GM23338 (cell line): ENCODE results near the gene CCDC187. TPM values are rescaled to one million over a fixed set of nuclear protein-coding genes. Genes with fewer than 3 reads are reported as not detected.

ENCODE experiments used
- ATAC-seq: fragments of 200-7000 bp; cut with Tn5 transposase; 3 replicates; pipeline ENCODE4 v1.9.1; 2020
- DNase-seq: peaks from one replicate; pipeline ENCODE4 v3.0.0-alpha.2; 2015; ENCODE audit warnings: low spot score
- H2AFZ ChIP-seq: fragments of 200-600 bp; sonication (generic); 2 replicates; pipeline ENCODE4 v1.8.0; 2016; ENCODE audit warnings: antibody characterized with exemption, mild to moderate bottlenecking, moderate library complexity
- H3F3A ChIP-seq: fragments of 200-600 bp; sonication (generic); replicated peaks from 2 replicates; pipeline ENCODE4 v1.8.0; 2017; ENCODE audit warnings: antibody characterized with exemption, mixed run types, low read depth
- H3K27ac ChIP-seq: fragments of 200-600 bp; sonication (generic); 2 replicates; pipeline ENCODE4 v1.6.1; 2016; ENCODE audit warnings: low read depth
- H3K27me3 ChIP-seq: fragments of 200-600 bp; sonication (generic); 2 replicates; pipeline ENCODE4 v1.8.0; 2016; ENCODE audit warnings: mild to moderate bottlenecking, mixed run types, moderate library complexity; ENCODE audit not compliant: insufficient read depth
- H3K36me3 ChIP-seq: fragments of 200-600 bp; sonication (generic); 2 replicates; pipeline ENCODE4 v1.8.0; 2016; ENCODE audit warnings: mild to moderate bottlenecking; ENCODE audit not compliant: insufficient read depth
- H3K4me1 ChIP-seq: fragments of 200-600 bp; sonication (generic); 2 replicates; pipeline ENCODE4 v1.8.0; 2016; ENCODE audit warnings: mild to moderate bottlenecking, moderate library complexity; ENCODE audit not compliant: insufficient read depth
- H3K4me2 ChIP-seq: fragments of 200-600 bp; sonication (generic); 2 replicates; pipeline ENCODE4 v1.7.1; 2017; ENCODE audit warnings: mixed run types
- H3K4me3 ChIP-seq: fragments of 200-600 bp; sonication (generic); 2 replicates; pipeline ENCODE4 v1.6.1; 2016; ENCODE audit warnings: mixed run types
- H3K79me2 ChIP-seq: fragments of 200-600 bp; sonication (generic); replicated peaks from 2 replicates; pipeline ENCODE4 v1.8.0; 2017; ENCODE audit warnings: mild to moderate bottlenecking; ENCODE audit not compliant: insufficient read depth
- H3K9me2 ChIP-seq: fragments of 200-600 bp; sonication (generic); 2 replicates; pipeline ENCODE4 v1.8.0; 2017; ENCODE audit not compliant: insufficient read depth
- H4K20me1 ChIP-seq: fragments of 200-600 bp; sonication (generic); replicated peaks from 2 replicates; pipeline ENCODE4 v1.8.0; 2017; ENCODE audit warnings: mild to moderate bottlenecking; ENCODE audit not compliant: insufficient read depth
- H3K27ac Mint-ChIP-seq: 2 replicates; pipeline ENCODE4 v1.8.0; 2020; ENCODE audit warnings: inconsistent platforms, mild to moderate bottlenecking, moderate library complexity, mixed read lengths
- H3K27me3 Mint-ChIP-seq: 3 replicates; pipeline ENCODE4 v1.8.0; 2022; ENCODE audit warnings: low read depth, mild to moderate bottlenecking, moderate library complexity, mixed read lengths, inconsistent platforms; ENCODE audit not compliant: insufficient read depth, poor library complexity
- H3K36me3 Mint-ChIP-seq: 3 replicates; pipeline ENCODE4 v1.8.0; 2021; ENCODE audit warnings: low read depth, mild to moderate bottlenecking, inconsistent platforms, moderate library complexity, mixed read lengths
- H3K4me1 Mint-ChIP-seq: 3 replicates; pipeline ENCODE4 v1.8.0; 2020; ENCODE audit warnings: mild to moderate bottlenecking, inconsistent platforms, mixed read lengths
- H3K4me3 Mint-ChIP-seq: 3 replicates; pipeline ENCODE4 v1.8.0; 2021; ENCODE audit warnings: moderate library complexity, mild to moderate bottlenecking, inconsistent platforms, mixed read lengths
- H3K9me3 Mint-ChIP-seq: 3 replicates; pipeline ENCODE4 v1.8.0; 2020; ENCODE audit warnings: moderate library complexity, mild to moderate bottlenecking, inconsistent platforms, mixed read lengths
- CREB1 ChIP-seq: fragments of 250-450 bp; sonication (Bioruptor Pico); IDR thresholded peaks from 2 replicates; pipeline ENCODE4 v1.5.0; 2020; ENCODE audit warnings: low read depth, mild to moderate bottlenecking, moderate library complexity
- ETS1 ChIP-seq: IDR thresholded peaks from 2 replicates; pipeline ENCODE4 v1.6.1; 2016; ENCODE audit warnings: antibody characterized with exemption
- EZH2 ChIP-seq: fragments of 200-600 bp; sonication (generic); IDR thresholded peaks from one replicate; pipeline ENCODE4 v1.8.0; 2017; ENCODE audit warnings: antibody characterized with exemption, mild to moderate bottlenecking, low read depth; ENCODE audit not compliant: unreplicated experiment
- EZH2phosphoT487 ChIP-seq: fragments of 200-600 bp; sonication (generic); IDR thresholded peaks from one replicate; pipeline ENCODE4 v1.8.1; 2018; ENCODE audit warnings: antibody characterized with exemption; ENCODE audit not compliant: unreplicated experiment
- JUNB ChIP-seq: IDR thresholded peaks from one replicate; pipeline ENCODE4 v1.6.1; 2016; ENCODE audit warnings: antibody characterized with exemption; ENCODE audit not compliant: unreplicated experiment
- NANOG ChIP-seq: IDR thresholded peaks from 2 replicates; pipeline ENCODE4 v1.6.1; 2016; ENCODE audit warnings: antibody characterized with exemption, borderline replicate concordance
- POLR2AphosphoS5 ChIP-seq: IDR thresholded peaks from 2 replicates; pipeline ENCODE4 v1.6.1; 2016; ENCODE audit warnings: antibody characterized with exemption, low read depth
- REST ChIP-seq: IDR thresholded peaks from one replicate; pipeline ENCODE4 v1.6.1; 2018; ENCODE audit warnings: antibody characterized with exemption; ENCODE audit not compliant: unreplicated experiment
- STAT1 ChIP-seq: IDR thresholded peaks from one replicate; pipeline ENCODE4 v1.6.1; 2016; ENCODE audit warnings: antibody characterized with exemption; ENCODE audit not compliant: unreplicated experiment
- ZNF114 ChIP-seq: fragments of 250-450 bp; sonication (Bioruptor Pico); IDR thresholded peaks from 2 replicates; pipeline ENCODE4 v1.5.0; 2020; ENCODE audit warnings: mild to moderate bottlenecking, moderate library complexity
- ZNF331 ChIP-seq: fragments of 250-450 bp; sonication (Bioruptor Pico); IDR thresholded peaks from 2 replicates; pipeline ENCODE4 v1.5.0; 2020; ENCODE audit warnings: low read depth, mild to moderate bottlenecking, moderate library complexity
- polyA plus RNA-seq: library from polyadenylated mRNA; unstranded; fragments of >200 nt; fragmentation: Nextera tagmentation; extraction: Ambion mirVana; gene quantifications from 2 replicates; pipeline ENCODE4 v1.2.1, GENCODE V29; 2016
- total RNA-seq: library from RNA; depleted of rRNA; stranded (reverse); fragments of >200 nt; shearing (Covaris generic); gene quantifications from 2 replicates; pipeline ENCODE4 v1.2.3, GENCODE V29; 2014
- TF ChIP-seq, protein P1 (sequence below): fragments of 250-450 bp; sonication (Bioruptor Pico); IDR thresholded peaks from 2 replicates; pipeline ENCODE4 v1.5.0; 2020; ENCODE audit warnings: mild to moderate bottlenecking, moderate library complexity
- TF ChIP-seq, protein P2 (sequence below), 2 experiments: fragments of 200-600 bp in 1 of 2; sonication (generic) in 1 of 2; conservative IDR thresholded peaks; 2 replicates each; pipeline versions ENCODE4 v1.5.1 to v1.6.1; 2016 to 2017; ENCODE audit warnings: antibody characterized with exemption in 2 of 2, low read depth in 2 of 2, mild to moderate bottlenecking in 2 of 2, moderate library complexity in 1 of 2

CCDC187 gene
- total and polyA plus RNA-seq, 2 experiments from 2014 or later, result 0.14 TPM; not detected in 1

DNA sequence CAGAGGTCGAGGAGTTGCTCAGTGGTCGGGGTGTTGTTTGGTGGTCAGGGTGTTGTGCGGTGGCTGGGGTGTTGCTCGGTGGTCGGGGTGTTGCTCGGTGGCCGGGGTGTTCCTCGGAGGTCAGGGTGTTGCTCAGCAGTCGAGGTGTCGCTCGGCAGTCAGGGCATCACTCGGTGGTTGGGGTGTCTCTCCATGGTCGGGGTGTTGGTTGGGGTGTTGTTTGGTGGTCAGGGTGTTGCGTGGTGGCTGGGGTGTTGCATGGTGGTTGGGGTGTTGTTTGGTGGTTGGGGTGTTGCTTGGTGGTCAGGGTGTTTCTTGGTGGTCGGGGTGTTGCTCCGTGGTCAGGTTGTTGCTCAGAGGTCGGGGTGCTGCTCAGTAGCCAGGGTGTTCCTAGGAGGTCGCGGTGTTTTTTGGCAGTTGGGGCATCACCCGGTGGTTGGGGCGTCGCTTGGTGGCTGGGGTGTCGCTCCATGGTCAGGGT is 12.4 kb upstream of the CCDC187 start:
- H2AFZ ChIP-seq, result no peak overlapping the region
- no peaks in the 10 kb centered on the region for H3K36me3 ChIP-seq
- DNase-seq, result no peak
- no peak overlapping the region for H3K4me3 Mint-ChIP-seq
- H4K20me1 ChIP-seq, result no peaks in the 10 kb centered on the region
- H3F3A ChIP-seq, result no peaks in the 10 kb centered on the region
- peaks cover 17% of the 10 kb centered on the region for H3K9me3 Mint-ChIP-seq
- peaks cover 9% of the 10 kb centered on the region for H3K27me3 Mint-ChIP-seq
- H3K27ac Mint-ChIP-seq, result no peak overlapping the region; the same call in 1 of the 2 replicates
- no peaks in the 10 kb centered on the region; the same call in 2 of the 3 replicates for H3K36me3 Mint-ChIP-seq
- TF ChIP-seq CREB1, result no peak
- TF ChIP-seq ZNF331, result no peak
- no peak for TF ChIP-seq EZH2phosphoT487
- no peak for TF ChIP-seq EZH2
- TF ChIP-seq, protein P1, sequence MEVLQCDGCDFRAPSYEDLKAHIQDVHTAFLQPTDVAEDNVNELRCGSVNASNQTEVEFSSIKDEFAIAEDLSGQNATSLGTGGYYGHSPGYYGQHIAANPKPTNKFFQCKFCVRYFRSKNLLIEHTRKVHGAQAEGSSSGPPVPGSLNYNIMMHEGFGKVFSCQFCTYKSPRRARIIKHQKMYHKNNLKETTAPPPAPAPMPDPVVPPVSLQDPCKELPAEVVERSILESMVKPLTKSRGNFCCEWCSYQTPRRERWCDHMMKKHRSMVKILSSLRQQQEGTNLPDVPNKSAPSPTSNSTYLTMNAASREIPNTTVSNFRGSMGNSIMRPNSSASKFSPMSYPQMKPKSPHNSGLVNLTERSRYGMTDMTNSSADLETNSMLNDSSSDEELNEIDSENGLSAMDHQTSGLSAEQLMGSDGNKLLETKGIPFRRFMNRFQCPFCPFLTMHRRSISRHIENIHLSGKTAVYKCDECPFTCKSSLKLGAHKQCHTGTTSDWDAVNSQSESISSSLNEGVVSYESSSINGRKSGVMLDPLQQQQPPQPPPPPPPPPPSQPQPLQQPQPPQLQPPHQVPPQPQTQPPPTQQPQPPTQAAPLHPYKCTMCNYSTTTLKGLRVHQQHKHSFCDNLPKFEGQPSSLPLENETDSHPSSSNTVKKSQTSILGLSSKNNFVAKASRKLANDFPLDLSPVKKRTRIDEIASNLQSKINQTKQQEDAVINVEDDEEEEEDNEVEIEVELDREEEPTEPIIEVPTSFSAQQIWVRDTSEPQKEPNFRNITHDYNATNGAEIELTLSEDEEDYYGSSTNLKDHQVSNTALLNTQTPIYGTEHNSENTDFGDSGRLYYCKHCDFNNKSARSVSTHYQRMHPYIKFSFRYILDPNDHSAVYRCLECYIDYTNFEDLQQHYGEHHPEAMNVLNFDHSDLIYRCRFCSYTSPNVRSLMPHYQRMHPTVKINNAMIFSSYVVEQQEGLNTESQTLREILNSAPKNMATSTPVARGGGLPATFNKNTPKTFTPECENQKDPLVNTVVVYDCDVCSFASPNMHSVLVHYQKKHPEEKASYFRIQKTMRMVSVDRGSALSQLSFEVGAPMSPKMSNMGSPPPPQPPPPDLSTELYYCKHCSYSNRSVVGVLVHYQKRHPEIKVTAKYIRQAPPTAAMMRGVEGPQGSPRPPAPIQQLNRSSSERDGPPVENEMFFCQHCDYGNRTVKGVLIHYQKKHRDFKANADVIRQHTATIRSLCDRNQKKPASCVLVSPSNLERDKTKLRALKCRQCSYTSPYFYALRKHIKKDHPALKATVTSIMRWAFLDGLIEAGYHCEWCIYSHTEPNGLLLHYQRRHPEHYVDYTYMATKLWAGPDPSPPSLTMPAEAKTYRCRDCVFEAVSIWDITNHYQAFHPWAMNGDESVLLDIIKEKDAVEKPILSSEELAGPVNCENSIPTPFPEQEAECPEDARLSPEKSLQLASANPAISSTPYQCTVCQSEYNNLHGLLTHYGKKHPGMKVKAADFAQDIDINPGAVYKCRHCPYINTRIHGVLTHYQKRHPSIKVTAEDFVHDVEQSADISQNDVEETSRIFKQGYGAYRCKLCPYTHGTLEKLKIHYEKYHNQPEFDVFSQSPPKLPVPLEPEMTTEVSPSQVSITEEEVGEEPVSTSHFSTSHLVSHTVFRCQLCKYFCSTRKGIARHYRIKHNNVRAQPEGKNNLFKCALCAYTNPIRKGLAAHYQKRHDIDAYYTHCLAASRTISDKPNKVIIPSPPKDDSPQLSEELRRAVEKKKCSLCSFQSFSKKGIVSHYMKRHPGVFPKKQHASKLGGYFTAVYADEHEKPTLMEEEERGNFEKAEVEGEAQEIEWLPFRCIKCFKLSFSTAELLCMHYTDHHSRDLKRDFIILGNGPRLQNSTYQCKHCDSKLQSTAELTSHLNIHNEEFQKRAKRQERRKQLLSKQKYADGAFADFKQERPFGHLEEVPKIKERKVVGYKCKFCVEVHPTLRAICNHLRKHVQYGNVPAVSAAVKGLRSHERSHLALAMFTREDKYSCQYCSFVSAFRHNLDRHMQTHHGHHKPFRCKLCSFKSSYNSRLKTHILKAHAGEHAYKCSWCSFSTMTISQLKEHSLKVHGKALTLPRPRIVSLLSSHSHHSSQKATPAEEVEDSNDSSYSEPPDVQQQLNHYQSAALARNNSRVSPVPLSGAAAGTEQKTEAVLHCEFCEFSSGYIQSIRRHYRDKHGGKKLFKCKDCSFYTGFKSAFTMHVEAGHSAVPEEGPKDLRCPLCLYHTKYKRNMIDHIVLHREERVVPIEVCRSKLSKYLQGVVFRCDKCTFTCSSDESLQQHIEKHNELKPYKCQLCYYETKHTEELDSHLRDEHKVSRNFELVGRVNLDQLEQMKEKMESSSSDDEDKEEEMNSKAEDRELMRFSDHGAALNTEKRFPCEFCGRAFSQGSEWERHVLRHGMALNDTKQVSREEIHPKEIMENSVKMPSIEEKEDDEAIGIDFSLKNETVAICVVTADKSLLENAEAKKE (CRISPR knock-in tag), result no peak
- no peak for TF ChIP-seq POLR2AphosphoS5
- TF ChIP-seq STAT1, result no peak
- no peak for TF ChIP-seq JUNB
- TF ChIP-seq ZNF114 (CRISPR knock-in tag), result no peak
- no peak for TF ChIP-seq NANOG
- TF ChIP-seq, protein P2, sequence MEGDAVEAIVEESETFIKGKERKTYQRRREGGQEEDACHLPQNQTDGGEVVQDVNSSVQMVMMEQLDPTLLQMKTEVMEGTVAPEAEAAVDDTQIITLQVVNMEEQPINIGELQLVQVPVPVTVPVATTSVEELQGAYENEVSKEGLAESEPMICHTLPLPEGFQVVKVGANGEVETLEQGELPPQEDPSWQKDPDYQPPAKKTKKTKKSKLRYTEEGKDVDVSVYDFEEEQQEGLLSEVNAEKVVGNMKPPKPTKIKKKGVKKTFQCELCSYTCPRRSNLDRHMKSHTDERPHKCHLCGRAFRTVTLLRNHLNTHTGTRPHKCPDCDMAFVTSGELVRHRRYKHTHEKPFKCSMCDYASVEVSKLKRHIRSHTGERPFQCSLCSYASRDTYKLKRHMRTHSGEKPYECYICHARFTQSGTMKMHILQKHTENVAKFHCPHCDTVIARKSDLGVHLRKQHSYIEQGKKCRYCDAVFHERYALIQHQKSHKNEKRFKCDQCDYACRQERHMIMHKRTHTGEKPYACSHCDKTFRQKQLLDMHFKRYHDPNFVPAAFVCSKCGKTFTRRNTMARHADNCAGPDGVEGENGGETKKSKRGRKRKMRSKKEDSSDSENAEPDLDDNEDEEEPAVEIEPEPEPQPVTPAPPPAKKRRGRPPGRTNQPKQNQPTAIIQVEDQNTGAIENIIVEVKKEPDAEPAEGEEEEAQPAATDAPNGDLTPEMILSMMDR (conservative IDR thresholded peaks at IDR 0.05; ENCODE audit: low read depth in 2 of 2), result no peak
- TF ChIP-seq REST, result no peak
- no peak for TF ChIP-seq ETS1
- H3K4me1 ChIP-seq, result no peaks in the 10 kb centered on the region
- no peaks in the 10 kb centered on the region for H3K4me1 Mint-ChIP-seq
- H3K9me2 ChIP-seq, result no peaks in the 10 kb centered on the region
- H3K4me3 ChIP-seq, result no peak overlapping the region
- no peak for ATAC-seq
- no peak overlapping the region for H3K27ac ChIP-seq
- no peaks in the 10 kb centered on the region for H3K79me2 ChIP-seq
- no peaks in the 10 kb centered on the region for H3K27me3 ChIP-seq
- no peak overlapping the region for H3K4me2 ChIP-seq
